SK-N-SH treated with all-trans-retinoic acid at 6 μM for 48 hours (cell line): Measurements from ENCODE around the gene F5.

ENCODE experiments used
- ATAC-seq: fragments of 200-7000 bp; cut with Tn5 transposase; 3 replicates; pipeline ENCODE4 v1.9.1; 2020; ENCODE audit warnings: mild to moderate bottlenecking, moderate library complexity
- ARNTL ChIP-seq: fragments of 450-650 bp; formaldehyde crosslinking; IDR thresholded peaks from 2 replicates; pipeline ENCODE4 v1.5.0; 2020; ENCODE audit warnings: low read depth, mild to moderate bottlenecking, moderate library complexity, borderline replicate concordance
- BACH2 ChIP-seq: fragments of 250-450 bp; sonication (Bioruptor Pico); IDR thresholded peaks from 2 replicates; pipeline ENCODE4 v1.9.0; 2021; ENCODE audit warnings: mild to moderate bottlenecking, borderline replicate concordance
- CREB5 ChIP-seq: fragments of 250-450 bp; sonication (Bioruptor Pico); IDR thresholded peaks from 2 replicates; pipeline ENCODE4 v1.5.1; 2020; ENCODE audit warnings: low read depth, mild to moderate bottlenecking, moderate library complexity
- CSDC2 ChIP-seq: fragments of 250-450 bp; sonication (Bioruptor Pico); IDR thresholded peaks from 2 replicates; pipeline ENCODE4 v1.5.0; 2020; ENCODE audit warnings: mild to moderate bottlenecking, moderate library complexity
- ESRRG ChIP-seq: fragments of 250-450 bp; sonication (Bioruptor Pico); IDR thresholded peaks from 2 replicates; pipeline ENCODE4 v1.6.1; 2021; ENCODE audit warnings: mild to moderate bottlenecking
- GLIS3 ChIP-seq: fragments of 250-450 bp; sonication (Bioruptor Pico); IDR thresholded peaks from 2 replicates; pipeline ENCODE4 v1.5.0; 2020; ENCODE audit warnings: mild to moderate bottlenecking, moderate library complexity
- OSR1 ChIP-seq: fragments of 250-450 bp; sonication (Bioruptor Pico); IDR thresholded peaks from 2 replicates; pipeline ENCODE4 v1.8.0; 2022; ENCODE audit warnings: moderate library complexity, mild to moderate bottlenecking, inconsistent platforms
- PPARA ChIP-seq: fragments of 250-450 bp; sonication (Bioruptor Pico); IDR thresholded peaks from 2 replicates; pipeline ENCODE4 v1.5.0; 2020; ENCODE audit warnings: mild to moderate bottlenecking, borderline replicate concordance
- RARB ChIP-seq: fragments of 250-450 bp; sonication (Bioruptor Pico); IDR thresholded peaks from 2 replicates; pipeline ENCODE4 v1.8.0; 2021; ENCODE audit warnings: mild to moderate bottlenecking, moderate library complexity
- SNAI2 ChIP-seq: fragments of 250-450 bp; sonication (Bioruptor Pico); IDR thresholded peaks from 2 replicates; pipeline ENCODE4 v1.5.0; 2020; ENCODE audit warnings: mild to moderate bottlenecking, moderate library complexity
- TCF4 ChIP-seq: fragments of 250-450 bp; sonication (Bioruptor Pico); IDR thresholded peaks from 2 replicates; pipeline ENCODE4 v1.8.0; 2021; ENCODE audit warnings: mild to moderate bottlenecking, moderate library complexity, borderline replicate concordance
- TOX ChIP-seq: fragments of 250-450 bp; sonication (Bioruptor Pico); IDR thresholded peaks from 2 replicates; pipeline ENCODE4 v1.8.0; 2021; ENCODE audit warnings: mild to moderate bottlenecking, moderate library complexity, borderline replicate concordance
- TSHZ2 ChIP-seq: fragments of 250-450 bp; sonication (Bioruptor Pico); IDR thresholded peaks from 2 replicates; pipeline ENCODE4 v1.5.0; 2020; ENCODE audit warnings: mild to moderate bottlenecking, moderate library complexity
- ZFP3 ChIP-seq: fragments of 250-450 bp; sonication (Bioruptor Pico); IDR thresholded peaks from 2 replicates; pipeline ENCODE4 v1.5.0; 2020; ENCODE audit warnings: mild to moderate bottlenecking, moderate library complexity
- ZFP30 ChIP-seq: fragments of 450-650 bp; formaldehyde crosslinking; IDR thresholded peaks from 2 replicates; pipeline ENCODE4 v1.5.0; 2022; ENCODE audit warnings: mild to moderate bottlenecking, moderate library complexity
- ZNF565 ChIP-seq: fragments of 450-650 bp; formaldehyde crosslinking; conservative IDR thresholded peaks from 2 replicates; pipeline ENCODE4 v1.5.0; 2020; ENCODE audit warnings: low read depth, mild to moderate bottlenecking, moderate library complexity
- ZNF70 ChIP-seq: fragments of 450-650 bp; formaldehyde crosslinking; IDR thresholded peaks from 2 replicates; pipeline ENCODE4 v1.5.0; 2020; ENCODE audit warnings: mild to moderate bottlenecking, moderate library complexity
- ZNF8 ChIP-seq: fragments of 450-650 bp; formaldehyde crosslinking; IDR thresholded peaks from 2 replicates; pipeline ENCODE4 v1.5.0; 2020; ENCODE audit warnings: mild to moderate bottlenecking, moderate library complexity
- TF ChIP-seq, protein P1 (sequence below): fragments of 250-450 bp; sonication (Bioruptor Pico); IDR thresholded peaks from 2 replicates; pipeline ENCODE4 v1.8.0; 2021; ENCODE audit warnings: low read depth, mild to moderate bottlenecking, moderate library complexity, borderline replicate concordance
- TF ChIP-seq, protein P2 (sequence below): fragments of 250-450 bp; sonication (Bioruptor Pico); IDR thresholded peaks from 2 replicates; pipeline ENCODE4 v1.8.0; 2020; ENCODE audit warnings: mild to moderate bottlenecking, moderate library complexity, borderline replicate concordance
- TF ChIP-seq, protein P3 (sequence below): fragments of 250-450 bp; sonication (Bioruptor Pico); IDR thresholded peaks from 2 replicates; pipeline ENCODE4 v1.5.1; 2021; ENCODE audit warnings: mild to moderate bottlenecking, moderate library complexity

Gene F5

DNA sequence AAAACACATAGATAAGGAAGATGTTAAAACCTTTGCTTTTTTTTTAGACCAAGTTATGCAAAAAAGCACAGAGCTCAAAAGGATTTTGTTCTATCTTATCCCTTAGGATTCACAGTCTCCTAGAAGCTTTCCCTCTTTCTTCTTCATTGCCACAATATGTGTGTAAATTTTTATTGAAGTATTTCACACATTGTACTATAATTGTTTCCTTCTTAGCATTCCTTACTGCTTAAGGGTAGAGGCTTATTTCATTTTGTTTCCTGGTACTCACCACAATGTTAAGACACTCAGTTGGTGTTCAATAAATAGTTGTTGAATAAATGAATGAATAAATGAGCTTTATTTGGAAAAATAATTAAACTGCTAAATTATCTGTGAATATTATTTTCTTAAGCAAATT is 70.6 kb downstream of the F5 start:
- no peak for ATAC-seq
- TF ChIP-seq RARB (CRISPR knock-in tag) (no peak), ZFP30 (no peak), TSHZ2 (CRISPR knock-in tag) (no peak), BACH2 (CRISPR knock-in tag) (no peak), GLIS3 (no peak), SNAI2 (CRISPR knock-in tag) (no peak), TOX (CRISPR knock-in tag) (no peak), ZNF8 (no peak), ZNF565 (no peak), ZFP3 (CRISPR knock-in tag) (no peak), CREB5 (CRISPR knock-in tag) (no peak), ZNF70 (CRISPR knock-in tag) (no peak)
- TF ChIP-seq, protein P1, sequence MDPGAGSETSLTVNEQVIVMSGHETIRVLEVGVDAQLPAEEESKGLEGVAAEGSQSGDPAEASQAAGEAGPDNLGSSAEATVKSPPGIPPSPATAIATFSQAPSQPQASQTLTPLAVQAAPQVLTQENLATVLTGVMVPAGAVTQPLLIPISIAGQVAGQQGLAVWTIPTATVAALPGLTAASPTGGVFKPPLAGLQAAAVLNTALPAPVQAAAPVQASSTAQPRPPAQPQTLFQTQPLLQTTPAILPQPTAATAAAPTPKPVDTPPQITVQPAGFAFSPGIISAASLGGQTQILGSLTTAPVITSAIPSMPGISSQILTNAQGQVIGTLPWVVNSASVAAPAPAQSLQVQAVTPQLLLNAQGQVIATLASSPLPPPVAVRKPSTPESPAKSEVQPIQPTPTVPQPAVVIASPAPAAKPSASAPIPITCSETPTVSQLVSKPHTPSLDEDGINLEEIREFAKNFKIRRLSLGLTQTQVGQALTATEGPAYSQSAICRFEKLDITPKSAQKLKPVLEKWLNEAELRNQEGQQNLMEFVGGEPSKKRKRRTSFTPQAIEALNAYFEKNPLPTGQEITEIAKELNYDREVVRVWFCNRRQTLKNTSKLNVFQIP (CRISPR knock-in tag), result no peak

GRCh38 chr1:169514566-169515270 is 71.6 kb downstream of the F5 start:
- no peak for ATAC-seq
- TF ChIP-seq ESRRG (CRISPR knock-in tag), result no peak
- TF ChIP-seq, protein P1 (CRISPR knock-in tag), result no peak
- no peak for TF ChIP-seq TOX (CRISPR knock-in tag)
- no peak for TF ChIP-seq TSHZ2 (CRISPR knock-in tag)
- TF ChIP-seq GLIS3, result no peak
- no peak for TF ChIP-seq OSR1
- TF ChIP-seq, protein P2, sequence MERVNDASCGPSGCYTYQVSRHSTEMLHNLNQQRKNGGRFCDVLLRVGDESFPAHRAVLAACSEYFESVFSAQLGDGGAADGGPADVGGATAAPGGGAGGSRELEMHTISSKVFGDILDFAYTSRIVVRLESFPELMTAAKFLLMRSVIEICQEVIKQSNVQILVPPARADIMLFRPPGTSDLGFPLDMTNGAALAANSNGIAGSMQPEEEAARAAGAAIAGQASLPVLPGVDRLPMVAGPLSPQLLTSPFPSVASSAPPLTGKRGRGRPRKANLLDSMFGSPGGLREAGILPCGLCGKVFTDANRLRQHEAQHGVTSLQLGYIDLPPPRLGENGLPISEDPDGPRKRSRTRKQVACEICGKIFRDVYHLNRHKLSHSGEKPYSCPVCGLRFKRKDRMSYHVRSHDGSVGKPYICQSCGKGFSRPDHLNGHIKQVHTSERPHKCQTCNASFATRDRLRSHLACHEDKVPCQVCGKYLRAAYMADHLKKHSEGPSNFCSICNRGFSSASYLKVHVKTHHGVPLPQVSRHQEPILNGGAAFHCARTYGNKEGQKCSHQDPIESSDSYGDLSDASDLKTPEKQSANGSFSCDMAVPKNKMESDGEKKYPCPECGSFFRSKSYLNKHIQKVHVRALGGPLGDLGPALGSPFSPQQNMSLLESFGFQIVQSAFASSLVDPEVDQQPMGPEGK, result no peak
- no peak for TF ChIP-seq ZNF565
- no peak for TF ChIP-seq ZNF8
- no peak for TF ChIP-seq ZNF70 (CRISPR knock-in tag)
- TF ChIP-seq SNAI2 (CRISPR knock-in tag), result no peak
- no peak for TF ChIP-seq ARNTL (CRISPR knock-in tag)
- no peak for TF ChIP-seq TCF4 (CRISPR knock-in tag)
- TF ChIP-seq CSDC2, result no peak
- no peak for TF ChIP-seq PPARA (CRISPR knock-in tag)
- no peak for TF ChIP-seq ZFP30
- TF ChIP-seq, protein P3, sequence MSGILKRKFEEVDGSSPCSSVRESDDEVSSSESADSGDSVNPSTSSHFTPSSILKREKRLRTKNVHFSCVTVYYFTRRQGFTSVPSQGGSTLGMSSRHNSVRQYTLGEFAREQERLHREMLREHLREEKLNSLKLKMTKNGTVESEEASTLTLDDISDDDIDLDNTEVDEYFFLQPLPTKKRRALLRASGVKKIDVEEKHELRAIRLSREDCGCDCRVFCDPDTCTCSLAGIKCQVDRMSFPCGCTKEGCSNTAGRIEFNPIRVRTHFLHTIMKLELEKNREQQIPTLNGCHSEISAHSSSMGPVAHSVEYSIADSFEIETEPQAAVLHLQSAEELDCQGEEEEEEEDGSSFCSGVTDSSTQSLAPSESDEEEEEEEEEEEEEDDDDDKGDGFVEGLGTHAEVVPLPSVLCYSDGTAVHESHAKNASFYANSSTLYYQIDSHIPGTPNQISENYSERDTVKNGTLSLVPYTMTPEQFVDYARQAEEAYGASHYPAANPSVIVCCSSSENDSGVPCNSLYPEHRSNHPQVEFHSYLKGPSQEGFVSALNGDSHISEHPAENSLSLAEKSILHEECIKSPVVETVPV, result no peak
